Endothelial cell of umbilical vein (primary cell): ENCODE data around the gene GPR26. TPM values are rescaled to one million over a fixed set of nuclear protein-coding genes. Genes with fewer than 3 reads are reported as not detected.

Experiments
- BruUV-seq: library from RNA; stranded (reverse); fragments of 400-500 nt; replicated peaks from 2 replicates; lab custom pipeline; 2021; lab: Mats Ljungman, UMichigan
- CTCF ChIA-PET: fragments of 300-600, 350-600 bp; sonication (Branson Sonifier 250); formaldehyde crosslinking; loops from one replicate; lab custom pipeline; 2021; ENCODE audit warnings: antibody characterized with exemption, inconsistent platforms; lab: Charles Lee
- POLR2A ChIA-PET: fragments of 300-600, 350-600 bp; sonication (Branson Sonifier 250); formaldehyde crosslinking; loops from one replicate; lab custom pipeline; 2021; ENCODE audit warnings: antibody characterized with exemption, inconsistent platforms; lab: Charles Lee
- DNase-seq: peaks from one replicate; pipeline ENCODE4 v3.0.0-alpha.2; 2011; ENCODE audit warnings: low read depth, low spot score
- FAIRE-seq: peaks from 2 replicates; lab custom pipeline; 2011; peaks lifted over from hg19 to GRCh38; lab: Jason Lieb, UNC
- H2AFZ ChIP-seq: 2 replicates; pipeline ENCODE4 v1.6.0; 2012; ENCODE audit warnings: low read depth, low read length, control low read depth, inconsistent platforms
- H3K27ac ChIP-seq: 2 replicates; pipeline ENCODE4 v1.5.1; 2011; ENCODE audit warnings: low read depth, mild to moderate bottlenecking, control low read depth, low read length, moderate library complexity; ENCODE audit not compliant: insufficient read depth
- H3K27me3 ChIP-seq, 2 experiments: 2 replicates each; pipeline versions ENCODE4 v1.6.0 to v1.6.1; 2011; ENCODE audit warnings: low read length in 2 of 2, mixed read lengths in 1 of 2; ENCODE audit not compliant: control insufficient read depth in 2 of 2, insufficient read depth in 2 of 2
- H3K36me3 ChIP-seq, 2 experiments: 2 replicates in 1 of 2; 3 replicates in 1 of 2; pipeline ENCODE4 v1.5.1; 2011; ENCODE audit warnings: low read length in 2 of 2, mild to moderate bottlenecking in 1 of 2, moderate library complexity in 1 of 2; ENCODE audit not compliant: control insufficient read depth in 2 of 2, insufficient read depth in 2 of 2; ENCODE audit errors: extremely low read depth in 1 of 2
- H3K4me1 ChIP-seq: 3 replicates; pipeline ENCODE4 v1.5.1; 2011; ENCODE audit warnings: mild to moderate bottlenecking, low read length; ENCODE audit not compliant: control insufficient read depth, insufficient read depth; ENCODE audit errors: extremely low read depth
- H3K4me2 ChIP-seq: 2 replicates; pipeline ENCODE4 v1.6.1; 2011; ENCODE audit warnings: low read length, control low read depth, mixed read lengths; ENCODE audit not compliant: insufficient read depth
- H3K4me3 ChIP-seq, 3 experiments: fragments of 200-600 bp in 1 of 3; sonication (generic), shearing (Covaris generic) in 1 of 3; replicated peaks in 1 of 3; 2 replicates each; pipeline ENCODE4 v1.5.1; 2011 to 2016; ENCODE audit warnings: control low read depth in 3 of 3, low read length in 3 of 3, mild to moderate bottlenecking in 2 of 3, inconsistent platforms in 1 of 3, low read depth in 1 of 3, moderate library complexity in 1 of 3; ENCODE audit not compliant: insufficient read depth in 1 of 3
- H3K79me2 ChIP-seq: 2 replicates; pipeline ENCODE4 v1.6.0; 2012; ENCODE audit warnings: low read length, inconsistent platforms; ENCODE audit not compliant: control insufficient read depth, insufficient read depth
- H3K9ac ChIP-seq: replicated peaks from 2 replicates; pipeline ENCODE3; 2011; ENCODE audit warnings: low read length, control low read depth; ENCODE audit not compliant: insufficient read depth; ENCODE audit errors: extremely low read depth
- H3K9me1 ChIP-seq: replicated peaks from 3 replicates; pipeline ENCODE4 v1.6.0; 2011; ENCODE audit warnings: mild to moderate bottlenecking, low read length; ENCODE audit not compliant: control insufficient read depth, insufficient read depth; ENCODE audit errors: extremely low read depth
- H3K9me3 ChIP-seq: replicated peaks from 2 replicates; pipeline ENCODE4 v1.5.1; 2012; ENCODE audit warnings: low read length, inconsistent platforms; ENCODE audit not compliant: control insufficient read depth, insufficient read depth
- H4K20me1 ChIP-seq: replicated peaks from 2 replicates; pipeline ENCODE3; 2011; ENCODE audit warnings: mild to moderate bottlenecking, low read length; ENCODE audit not compliant: control insufficient read depth, insufficient read depth; ENCODE audit errors: extremely low read depth
- CTCF ChIP-seq, 2 donors: IDR thresholded peaks; 1 replicate in 1 of 2; 2 replicates in 1 of 2; pipeline ENCODE4 v1.5.1; 2011; ENCODE audit warnings: low read length in 2 of 2, mild to moderate bottlenecking in 2 of 2, moderate library complexity in 2 of 2, control low read depth in 1 of 2, inconsistent platforms in 1 of 2, low read depth in 1 of 2; ENCODE audit not compliant: insufficient read depth in 1 of 2; ENCODE audit errors: extremely low read depth in 1 of 2
- EZH2 ChIP-seq: IDR thresholded peaks from 2 replicates; pipeline ENCODE4 v1.6.1; 2012; ENCODE audit warnings: borderline replicate concordance, low read depth, mild to moderate bottlenecking, moderate library complexity, low read length, inconsistent platforms; ENCODE audit not compliant: severe bottlenecking
- FOS ChIP-seq: IDR thresholded peaks from 2 replicates; pipeline ENCODE4 v1.6.1; 2011; ENCODE audit warnings: mild to moderate bottlenecking, low read length, moderate library complexity, borderline replicate concordance; ENCODE audit not compliant: insufficient read depth
- GATA2 ChIP-seq: IDR thresholded peaks from 2 replicates; pipeline ENCODE4 v1.7.0; 2011; ENCODE audit warnings: low read depth, mild to moderate bottlenecking, moderate library complexity, mixed read lengths, low read length; ENCODE audit not compliant: insufficient read length, insufficient read depth
- JUN ChIP-seq: IDR thresholded peaks from 2 replicates; pipeline ENCODE4 v1.6.1; 2011; ENCODE audit warnings: borderline replicate concordance, low read depth; ENCODE audit not compliant: insufficient read length, insufficient read depth
- MAX ChIP-seq: IDR thresholded peaks from 2 replicates; pipeline ENCODE4 v1.6.1; 2011; ENCODE audit not compliant: insufficient read depth, insufficient read length
- MYC ChIP-seq: IDR thresholded peaks from one replicate; pipeline ENCODE4 v1.6.1; 2011; ENCODE audit warnings: mild to moderate bottlenecking, low read depth, low read length
- POLR2A ChIP-seq: IDR thresholded peaks from 2 replicates; pipeline ENCODE4 v1.6.1; 2012; ENCODE audit warnings: low read depth, mild to moderate bottlenecking, control low read depth, low read length
- POLR2AphosphoS5 ChIP-seq: IDR thresholded peaks from 2 replicates; pipeline ENCODE4 v1.6.1; 2012; ENCODE audit warnings: low read depth, mild to moderate bottlenecking, control low read depth, low read length, moderate library complexity; ENCODE audit not compliant: insufficient read depth
- dilution Hi-C: fragments of 300-500 bp; cut with MboI; formaldehyde crosslinking; loops from one replicate; pipeline ENCODE4 v1.15.0; 2019; ENCODE audit warnings: low sequenced_read_pairs; ENCODE audit not compliant: extremely low pct_ligation_motif_present
- intact Hi-C: fragments of 100-400 bp; cut with micrococcal nuclease; formaldehyde crosslinking; loops from one replicate; pipeline ENCODE4 v1.10.0; 2022
- polyA plus RNA-seq, 4 experiments: library from polyadenylated mRNA; depleted of rRNA in 3 of 4; stranded (reverse) in 3 of 4; unstranded in 1 of 4; fragments of >200 nt; gene quantifications; 2 replicates each; pipeline versions ENCODE4 v1.2.1 to v1.2.3, GENCODE V29; 2011 to 2012; ENCODE audit warnings: missing spikeins in 1 of 4
- total RNA-seq: library from RNA; stranded (reverse); gene quantifications from 2 replicates; pipeline ENCODE4 v1.2.3, GENCODE V29; 2021

Gene GPR26
- total and polyA plus RNA-seq, 2 donors (not counting 3 experiments of a cell fraction or from before 2014, with no cell fraction given): not detected

- no peak overlapping the region for H3K4me3 ChIP-seq
- no peaks in the 10 kb centered on the region for H3K9me3 ChIP-seq
- H2AFZ ChIP-seq: no peak overlapping the region
- H3K79me2 ChIP-seq: no peaks in the 10 kb centered on the region
- TF ChIP-seq JUN (no peak), MAX (no peak), EZH2 (no peak), MYC (no peak), POLR2A (no peak), CTCF (IDR thresholded peaks at IDR 0.05; ENCODE audit: extremely low read depth in 1 of 2, insufficient read depth in 1 of 2, low read depth in 1 of 2, low read length in 2 of 2) (no peak), FOS (no peak), GATA2 (no peak), POLR2AphosphoS5 (no peak)
- H3K9me1 ChIP-seq: no peaks in the 10 kb centered on the region
- no peaks in the 10 kb centered on the region for H3K4me1 ChIP-seq
- intact Hi-C loops: no loop called here
- H3K9ac ChIP-seq: no peak overlapping the region
- H3K36me3 ChIP-seq: no peaks in the 10 kb centered on the region
- FAIRE-seq (no peak), DNase-seq (no peak)
- H3K27ac ChIP-seq: no peak overlapping the region
- no peaks in the 10 kb centered on the region for H3K27me3 ChIP-seq
- POLR2A ChIA-PET: interaction anchor here (0.6 kb wide), 1 partner anchor 280 kb away, joined by 3 read pairs; no protein-coding TSS in a partner anchor
- dilution Hi-C loops: no loop called here
- CTCF ChIA-PET: no interaction called here
- H3K4me2 ChIP-seq: no peak overlapping the region
- no TSS peak for BruUV-seq
- H4K20me1 ChIP-seq: no peaks in the 10 kb centered on the region
Measured at GRCh38 chr10:123633636-123634035, 32.5 kb upstream of the GPR26 start.
